ENCODE results near the gene SCIMP.

DNA sequence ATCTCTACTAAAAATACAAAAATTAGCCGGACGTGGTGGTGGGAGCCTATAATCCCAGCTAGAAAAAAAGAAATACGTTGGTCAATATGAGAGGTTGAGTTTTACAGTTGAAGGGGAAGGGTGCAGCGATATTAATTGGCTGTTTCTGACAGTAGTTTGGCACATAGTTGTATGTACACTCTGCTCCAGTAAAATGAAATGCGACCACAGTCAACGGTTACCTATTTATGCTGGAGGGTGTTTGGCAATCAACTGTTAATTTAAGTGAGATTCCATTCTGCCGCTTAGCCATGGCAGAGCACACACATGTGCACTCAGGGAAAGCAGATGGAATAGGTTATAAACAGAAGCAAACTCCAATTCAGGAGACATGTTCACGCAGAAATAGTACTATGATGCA is 33.6 kb downstream of the SCIMP start:
- TF ChIP-seq CEBPB (IDR thresholded peaks at IDR 0.05; ENCODE audit: low read depth, low read length) (0 out of 2 replicates have a peak, but pooled peaks have one; percentile 31), POLR2A (IDR thresholded peaks at IDR 0.05; ENCODE audit: low read depth, low read length) (no peak), MAFK (IDR thresholded peaks at IDR 0.05; ENCODE audit: low read depth, low read length) (no peak), MAZ (IDR thresholded peaks at IDR 0.05; ENCODE audit: borderline replicate concordance, low read depth, low read length) (no peak), RCOR1 (IDR thresholded peaks at IDR 0.05; ENCODE audit: insufficient replicate concordance, low read length) (no peak)
- TF ChIP-seq, protein P1, sequence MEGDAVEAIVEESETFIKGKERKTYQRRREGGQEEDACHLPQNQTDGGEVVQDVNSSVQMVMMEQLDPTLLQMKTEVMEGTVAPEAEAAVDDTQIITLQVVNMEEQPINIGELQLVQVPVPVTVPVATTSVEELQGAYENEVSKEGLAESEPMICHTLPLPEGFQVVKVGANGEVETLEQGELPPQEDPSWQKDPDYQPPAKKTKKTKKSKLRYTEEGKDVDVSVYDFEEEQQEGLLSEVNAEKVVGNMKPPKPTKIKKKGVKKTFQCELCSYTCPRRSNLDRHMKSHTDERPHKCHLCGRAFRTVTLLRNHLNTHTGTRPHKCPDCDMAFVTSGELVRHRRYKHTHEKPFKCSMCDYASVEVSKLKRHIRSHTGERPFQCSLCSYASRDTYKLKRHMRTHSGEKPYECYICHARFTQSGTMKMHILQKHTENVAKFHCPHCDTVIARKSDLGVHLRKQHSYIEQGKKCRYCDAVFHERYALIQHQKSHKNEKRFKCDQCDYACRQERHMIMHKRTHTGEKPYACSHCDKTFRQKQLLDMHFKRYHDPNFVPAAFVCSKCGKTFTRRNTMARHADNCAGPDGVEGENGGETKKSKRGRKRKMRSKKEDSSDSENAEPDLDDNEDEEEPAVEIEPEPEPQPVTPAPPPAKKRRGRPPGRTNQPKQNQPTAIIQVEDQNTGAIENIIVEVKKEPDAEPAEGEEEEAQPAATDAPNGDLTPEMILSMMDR (conservative IDR thresholded peaks at IDR 0.05; ENCODE audit: low read depth, low read length) = no peak

Measured in IMR-90 (cell line).